ENCODE results near the gene RNLS. TPM values are rescaled to one million over a fixed set of nuclear protein-coding genes. Genes with fewer than 3 reads are reported as not detected.

RNLS gene
- total RNA-seq, 4 donors from 2014 or later, result 10.6 to 38.7 (median 28.2) TPM

DNA sequence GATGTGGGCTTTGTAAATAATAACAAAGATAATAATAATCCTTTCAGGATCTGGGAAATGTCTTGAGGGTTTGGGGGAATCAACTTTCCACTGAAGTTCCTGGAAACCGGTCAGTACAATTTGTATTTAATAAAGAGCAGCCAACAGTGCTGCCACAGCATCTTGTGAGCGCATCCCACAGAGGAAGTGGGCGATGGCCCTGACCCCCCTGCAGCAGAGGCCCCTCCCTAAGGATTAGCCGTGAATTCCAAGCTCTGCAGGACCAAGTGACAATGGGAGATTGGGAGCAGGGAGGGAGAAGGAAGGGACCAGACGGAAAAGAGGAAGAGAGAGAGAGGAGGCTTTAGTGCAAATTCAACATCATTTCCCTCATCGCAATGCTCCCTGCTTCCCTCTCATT is 349.2 kb downstream of the RNLS start:
- TF ChIP-seq POLR2A (IDR thresholded peaks at IDR 0.05) (no peak), CTCF (IDR thresholded peaks at IDR 0.05) (no peak)
- peak overlapping the region; percentile 9 to 43 (median 15) for H3K27ac ChIP-seq

GRCh38 chr10:88232983-88233543 is 350.1 kb downstream of the RNLS start:
- no peak overlapping the region for H3K4me3 ChIP-seq (replicated peaks in 1 of 3)
- 60 to 73% methylated on average over 7 of the region's 7 CpGs for WGBS, 2 donors
- H3K27me3 ChIP-seq, result no peaks in the 10 kb centered on the region
- intact Hi-C loops (cut with DNase I), result no loop called here
- DNase-seq, result no peak
- peak overlapping the region in 2 of 3 donors; percentile 3 to 34 for H3K27ac ChIP-seq
- H3K4me1 ChIP-seq, result peaks cover 39 to 45% of the 10 kb centered on the region in 2 donors
- TF ChIP-seq CTCF (IDR thresholded peaks at IDR 0.05) (no peak), POLR2A (IDR thresholded peaks at IDR 0.05) (no peak)
- H3K36me3 ChIP-seq, result no peaks in the 10 kb centered on the region
- no peaks in the 10 kb centered on the region for H3K9me3 ChIP-seq

More for the DNA sequence above, 349.2 kb downstream of the RNLS start:
- no peak for DNase-seq
- WGBS, 2 donors, result 50 to 53% methylated on average over 6 of the region's 6 CpGs
- no peaks in the 10 kb centered on the region for H3K27me3 ChIP-seq
- H3K9me3 ChIP-seq, result no peaks in the 10 kb centered on the region
- intact Hi-C loops (cut with DNase I), result no loop called here
- peaks cover 46 to 49% of the 10 kb centered on the region in 2 donors for H3K4me1 ChIP-seq
- H3K4me3 ChIP-seq (replicated peaks in 1 of 3), result no peak overlapping the region
- no peaks in the 10 kb centered on the region for H3K36me3 ChIP-seq

- TF ChIP-seq POLR2A (IDR thresholded peaks at IDR 0.05) (no peak), CTCF (IDR thresholded peaks at IDR 0.05) (no peak)
- DNase-seq, result peak; percentile 72
- Histone ChIP-seq H3K9me3 (no peaks in the 10 kb centered on the region), H3K27me3 (no peaks in the 10 kb centered on the region), H3K36me3 (no peaks in the 10 kb centered on the region), H3K27ac (peak overlapping the region; percentile 1 to 34 (median 18)), H3K4me1 (peaks cover 42 to 46% of the 10 kb centered on the region in 2 donors), H3K4me3 (replicated peaks in 1 of 3) (no peak overlapping the region)
- WGBS, 2 donors, result 42 to 44% methylated on average over 5 of the region's 5 CpGs
- intact Hi-C loops (cut with DNase I), result no loop called here
Observed at GRCh38 chr10:88232029-88232895, 350.9 kb downstream of the RNLS start.

DNA sequence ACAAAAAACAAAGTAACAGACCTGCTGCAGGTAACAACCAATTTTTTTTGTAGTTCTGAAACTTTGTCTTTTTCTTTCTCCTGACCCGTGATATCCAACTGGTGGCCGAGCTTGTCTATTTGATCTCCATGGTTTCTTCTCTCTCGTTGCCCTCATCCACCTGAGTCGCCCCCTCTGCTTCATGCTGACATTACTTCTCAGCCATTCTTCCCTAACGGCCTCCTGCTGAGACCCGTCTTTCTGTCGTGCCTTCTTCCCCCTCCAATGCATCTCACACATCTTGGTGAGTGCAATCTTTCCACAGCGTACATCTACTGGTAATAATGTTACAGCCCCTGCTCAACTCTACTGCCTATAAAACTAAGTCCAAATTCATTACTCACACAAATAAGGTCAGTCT is 352.9 kb downstream of the RNLS start:
- Histone ChIP-seq H3K4me1 (peaks cover 30 to 37% of the 10 kb centered on the region in 2 donors), H3K36me3 (no peaks in the 10 kb centered on the region), H3K27ac (no peak overlapping the region), H3K27me3 (no peaks in the 10 kb centered on the region), H3K4me3 (replicated peaks in 1 of 3) (no peak overlapping the region), H3K9me3 (no peaks in the 10 kb centered on the region)
- DNase-seq, result no peak
- TF ChIP-seq CTCF (IDR thresholded peaks at IDR 0.05), result no peak
- TF ChIP-seq POLR2A (IDR thresholded peaks at IDR 0.05), result no peak
- 78 to 82% methylated on average over 8 of the region's 8 CpGs for WGBS, 2 donors
- intact Hi-C loops (cut with DNase I), result no loop called here

DNA sequence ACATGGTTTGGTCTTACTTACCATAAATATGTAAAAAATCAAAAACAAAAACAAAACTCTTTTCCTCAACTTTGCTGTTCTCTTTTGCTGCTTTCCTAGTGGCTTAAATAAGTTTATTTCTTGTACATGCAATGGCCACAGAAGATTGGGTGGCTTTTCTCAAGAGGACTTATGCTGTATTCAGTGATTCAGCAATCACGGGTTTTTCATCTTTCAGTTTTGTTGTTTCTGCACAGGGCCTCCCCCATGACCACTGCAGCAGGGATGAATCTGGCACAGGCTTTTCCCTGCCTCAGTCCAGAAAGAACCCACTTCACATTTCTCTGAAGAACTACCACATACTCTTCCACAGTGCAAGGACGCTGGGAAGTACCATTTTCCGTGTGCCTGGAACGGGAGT is 355.0 kb downstream of the RNLS start:
- H3K27me3 ChIP-seq, result no peaks in the 10 kb centered on the region
- H3K4me3 ChIP-seq (replicated peaks in 1 of 3), result no peak overlapping the region
- TF ChIP-seq POLR2A (IDR thresholded peaks at IDR 0.05), result no peak
- no peak for TF ChIP-seq CTCF (IDR thresholded peaks at IDR 0.05)
- peak overlapping the region in 1 of 3 donors; percentile 27 for H3K27ac ChIP-seq
- DNase-seq, result peak; percentile 39 to 46
- WGBS, 2 donors, result 41 to 46% methylated on average over 4 of the region's 4 CpGs
- intact Hi-C loops (cut with DNase I), result no loop called here
- no peaks in the 10 kb centered on the region for H3K9me3 ChIP-seq
- peaks cover 12 to 19% of the 10 kb centered on the region in 2 donors for H3K4me1 ChIP-seq
- H3K36me3 ChIP-seq, result no peaks in the 10 kb centered on the region

All from thyroid gland (tissue), 4 donors.